ENCODE results near the gene IFT43.

- TF ChIP-seq, protein P1, sequence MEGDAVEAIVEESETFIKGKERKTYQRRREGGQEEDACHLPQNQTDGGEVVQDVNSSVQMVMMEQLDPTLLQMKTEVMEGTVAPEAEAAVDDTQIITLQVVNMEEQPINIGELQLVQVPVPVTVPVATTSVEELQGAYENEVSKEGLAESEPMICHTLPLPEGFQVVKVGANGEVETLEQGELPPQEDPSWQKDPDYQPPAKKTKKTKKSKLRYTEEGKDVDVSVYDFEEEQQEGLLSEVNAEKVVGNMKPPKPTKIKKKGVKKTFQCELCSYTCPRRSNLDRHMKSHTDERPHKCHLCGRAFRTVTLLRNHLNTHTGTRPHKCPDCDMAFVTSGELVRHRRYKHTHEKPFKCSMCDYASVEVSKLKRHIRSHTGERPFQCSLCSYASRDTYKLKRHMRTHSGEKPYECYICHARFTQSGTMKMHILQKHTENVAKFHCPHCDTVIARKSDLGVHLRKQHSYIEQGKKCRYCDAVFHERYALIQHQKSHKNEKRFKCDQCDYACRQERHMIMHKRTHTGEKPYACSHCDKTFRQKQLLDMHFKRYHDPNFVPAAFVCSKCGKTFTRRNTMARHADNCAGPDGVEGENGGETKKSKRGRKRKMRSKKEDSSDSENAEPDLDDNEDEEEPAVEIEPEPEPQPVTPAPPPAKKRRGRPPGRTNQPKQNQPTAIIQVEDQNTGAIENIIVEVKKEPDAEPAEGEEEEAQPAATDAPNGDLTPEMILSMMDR (IDR thresholded peaks at IDR 0.05; ENCODE audit: low read length): no peak
- TF ChIP-seq EZH2 (optimal IDR thresholded peaks at IDR 0.05; ENCODE audit: low read depth, low read length): no peak
These were observed 12.7 kb upstream of the IFT43 start for GRCh38 chr14:75972801-75973421.

Measured in MM.1S (cell line).